Ishikawa (cell line): ENCODE measurements around the gene ITIH1.

Experiments
- CEBPB ChIP-seq: IDR thresholded peaks from 2 replicates; pipeline ENCODE4 v1.6.1; 2012
- CREB1 ChIP-seq: IDR thresholded peaks from 2 replicates; pipeline ENCODE4 v1.6.1; 2012; ENCODE audit warnings: low read depth
- EGR1 ChIP-seq: IDR thresholded peaks from 2 replicates; pipeline ENCODE4 v1.6.1; 2012
- EP300 ChIP-seq: IDR thresholded peaks from 2 replicates; pipeline ENCODE4 v1.6.1; 2012; ENCODE audit warnings: borderline replicate concordance
- FOXM1 ChIP-seq: IDR thresholded peaks from 2 replicates; pipeline ENCODE4 v1.6.1; 2012; ENCODE audit warnings: low read depth, borderline replicate concordance
- NFIC ChIP-seq: IDR thresholded peaks from 2 replicates; pipeline ENCODE4 v1.6.1; 2012
- RAD21 ChIP-seq: IDR thresholded peaks from 2 replicates; pipeline ENCODE4 v1.6.1; 2012; ENCODE audit warnings: low read depth
- TAF1 ChIP-seq: IDR thresholded peaks from 2 replicates; pipeline ENCODE4 v1.6.1; 2012; ENCODE audit warnings: low read depth, mild to moderate bottlenecking
- TCF12 ChIP-seq: IDR thresholded peaks from 2 replicates; pipeline ENCODE4 v1.6.1; 2012; ENCODE audit warnings: low read depth
- TEAD4 ChIP-seq: IDR thresholded peaks from 2 replicates; pipeline ENCODE4 v1.6.1; 2012
- YY1 ChIP-seq: IDR thresholded peaks from 2 replicates; pipeline ENCODE4 v1.6.1; 2012; ENCODE audit warnings: low read depth
- ZBTB7A ChIP-seq: IDR thresholded peaks from 2 replicates; pipeline ENCODE4 v1.6.1; 2012; ENCODE audit warnings: low read depth
- TF ChIP-seq, protein P1 (sequence below): IDR thresholded peaks from 2 replicates; pipeline ENCODE4 v1.6.1; 2012
- TF ChIP-seq, protein P2 (sequence below): IDR thresholded peaks from 2 replicates; pipeline ENCODE4 v1.6.1; 2012
- TF ChIP-seq, protein P3 (sequence below): IDR thresholded peaks from 2 replicates; pipeline ENCODE4 v1.6.1; 2012; ENCODE audit warnings: low read depth, mild to moderate bottlenecking

The ITIH1 gene

DNA sequence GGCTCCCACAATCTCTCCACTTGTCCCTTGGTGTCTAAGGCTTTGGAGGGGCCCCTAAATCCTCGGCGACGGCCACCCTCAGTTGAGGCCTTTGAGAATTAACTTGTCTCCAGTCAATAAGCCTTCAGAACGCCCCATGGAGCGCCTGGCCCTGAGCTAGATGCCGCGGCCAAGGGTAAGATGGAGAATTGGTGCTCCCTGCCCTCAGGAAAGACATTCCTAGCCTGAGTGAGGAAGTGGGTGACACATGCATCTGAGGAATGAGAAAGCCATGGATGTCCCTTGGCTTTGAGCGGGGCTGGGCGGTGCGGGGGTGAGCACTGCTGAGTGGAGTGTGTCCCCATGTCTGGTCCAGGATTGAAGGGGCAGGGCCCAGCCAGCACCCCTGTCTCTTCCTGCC is 39.8 kb downstream of the ITIH1 start:
- TF ChIP-seq EP300 = no peak
- no peak for TF ChIP-seq YY1
- TF ChIP-seq TEAD4 = no peak
- TF ChIP-seq, protein P1, sequence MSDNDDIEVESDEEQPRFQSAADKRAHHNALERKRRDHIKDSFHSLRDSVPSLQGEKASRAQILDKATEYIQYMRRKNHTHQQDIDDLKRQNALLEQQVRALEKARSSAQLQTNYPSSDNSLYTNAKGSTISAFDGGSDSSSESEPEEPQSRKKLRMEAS = no peak
- TF ChIP-seq TCF12 = no peak
- no peak for TF ChIP-seq TAF1
- TF ChIP-seq RAD21 = no peak
- TF ChIP-seq NFIC = no peak
- TF ChIP-seq EGR1 = no peak
- TF ChIP-seq, protein P2, sequence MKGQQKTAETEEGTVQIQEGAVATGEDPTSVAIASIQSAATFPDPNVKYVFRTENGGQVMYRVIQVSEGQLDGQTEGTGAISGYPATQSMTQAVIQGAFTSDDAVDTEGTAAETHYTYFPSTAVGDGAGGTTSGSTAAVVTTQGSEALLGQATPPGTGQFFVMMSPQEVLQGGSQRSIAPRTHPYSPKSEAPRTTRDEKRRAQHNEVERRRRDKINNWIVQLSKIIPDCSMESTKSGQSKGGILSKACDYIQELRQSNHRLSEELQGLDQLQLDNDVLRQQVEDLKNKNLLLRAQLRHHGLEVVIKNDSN = no peak
- TF ChIP-seq CREB1 = no peak
- TF ChIP-seq FOXM1 = no peak
- TF ChIP-seq, protein P3, sequence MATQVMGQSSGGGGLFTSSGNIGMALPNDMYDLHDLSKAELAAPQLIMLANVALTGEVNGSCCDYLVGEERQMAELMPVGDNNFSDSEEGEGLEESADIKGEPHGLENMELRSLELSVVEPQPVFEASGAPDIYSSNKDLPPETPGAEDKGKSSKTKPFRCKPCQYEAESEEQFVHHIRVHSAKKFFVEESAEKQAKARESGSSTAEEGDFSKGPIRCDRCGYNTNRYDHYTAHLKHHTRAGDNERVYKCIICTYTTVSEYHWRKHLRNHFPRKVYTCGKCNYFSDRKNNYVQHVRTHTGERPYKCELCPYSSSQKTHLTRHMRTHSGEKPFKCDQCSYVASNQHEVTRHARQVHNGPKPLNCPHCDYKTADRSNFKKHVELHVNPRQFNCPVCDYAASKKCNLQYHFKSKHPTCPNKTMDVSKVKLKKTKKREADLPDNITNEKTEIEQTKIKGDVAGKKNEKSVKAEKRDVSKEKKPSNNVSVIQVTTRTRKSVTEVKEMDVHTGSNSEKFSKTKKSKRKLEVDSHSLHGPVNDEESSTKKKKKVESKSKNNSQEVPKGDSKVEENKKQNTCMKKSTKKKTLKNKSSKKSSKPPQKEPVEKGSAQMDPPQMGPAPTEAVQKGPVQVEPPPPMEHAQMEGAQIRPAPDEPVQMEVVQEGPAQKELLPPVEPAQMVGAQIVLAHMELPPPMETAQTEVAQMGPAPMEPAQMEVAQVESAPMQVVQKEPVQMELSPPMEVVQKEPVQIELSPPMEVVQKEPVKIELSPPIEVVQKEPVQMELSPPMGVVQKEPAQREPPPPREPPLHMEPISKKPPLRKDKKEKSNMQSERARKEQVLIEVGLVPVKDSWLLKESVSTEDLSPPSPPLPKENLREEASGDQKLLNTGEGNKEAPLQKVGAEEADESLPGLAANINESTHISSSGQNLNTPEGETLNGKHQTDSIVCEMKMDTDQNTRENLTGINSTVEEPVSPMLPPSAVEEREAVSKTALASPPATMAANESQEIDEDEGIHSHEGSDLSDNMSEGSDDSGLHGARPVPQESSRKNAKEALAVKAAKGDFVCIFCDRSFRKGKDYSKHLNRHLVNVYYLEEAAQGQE = no peak

DNA sequence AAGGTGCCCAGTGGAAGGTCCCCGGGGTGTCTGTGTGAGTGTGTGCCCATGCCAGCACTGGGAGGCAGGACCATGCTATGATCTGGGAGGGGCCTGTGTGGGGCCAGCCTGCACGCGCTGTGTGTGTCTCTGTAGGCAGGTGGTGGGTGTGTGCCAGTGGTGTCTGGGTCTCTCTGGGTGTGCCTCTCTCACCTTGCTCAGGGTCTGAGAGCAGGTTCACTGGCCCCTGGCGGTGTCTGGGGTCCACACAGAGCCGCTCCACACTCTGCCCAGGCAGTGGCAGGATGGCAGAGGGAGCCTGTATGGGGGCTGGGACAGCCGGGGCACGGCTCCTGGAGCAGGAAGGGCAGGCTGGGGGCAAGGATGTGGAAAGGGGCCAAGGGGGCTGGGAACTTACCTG is 40.5 kb downstream of the ITIH1 start:
- TF ChIP-seq NFIC = no peak
- TF ChIP-seq RAD21 = no peak
- no peak for TF ChIP-seq FOXM1
- TF ChIP-seq CREB1 = no peak
- TF ChIP-seq YY1 = no peak
- TF ChIP-seq, protein P3 = no peak
- no peak for TF ChIP-seq ZBTB7A
- TF ChIP-seq TEAD4 = no peak
- no peak for TF ChIP-seq TCF12
- TF ChIP-seq CEBPB = no peak
- TF ChIP-seq TAF1 = no peak
- TF ChIP-seq, protein P1 = no peak
- TF ChIP-seq EGR1 = no peak
- TF ChIP-seq, protein P2 = no peak
- TF ChIP-seq EP300 = no peak

DNA sequence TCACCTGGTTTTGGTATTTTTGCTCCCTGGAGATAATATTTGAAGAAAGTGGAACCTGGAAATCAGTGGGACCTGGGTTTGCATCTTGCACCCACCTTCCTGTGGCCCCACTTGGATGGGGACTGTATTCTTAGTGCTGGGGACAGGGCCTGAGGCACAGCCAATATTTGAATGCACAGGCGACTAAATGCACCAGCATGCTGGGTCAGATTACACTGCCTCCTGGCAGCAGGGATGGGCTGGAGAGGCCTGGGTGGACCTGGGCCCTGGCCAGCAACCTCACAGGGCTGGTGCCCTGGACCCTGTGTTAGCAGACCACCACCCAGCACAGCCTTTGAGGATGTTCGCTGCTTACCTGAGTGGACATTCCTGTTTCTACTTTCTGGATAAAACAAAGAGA is 42.5 kb downstream of the ITIH1 start:
- TF ChIP-seq TEAD4 = no peak
- TF ChIP-seq, protein P1 = no peak
- no peak for TF ChIP-seq CEBPB
- no peak for TF ChIP-seq TCF12
- TF ChIP-seq, protein P3 = no peak
- no peak for TF ChIP-seq ZBTB7A
- TF ChIP-seq, protein P2 = no peak
- TF ChIP-seq RAD21 = no peak
- TF ChIP-seq NFIC = no peak
- TF ChIP-seq EGR1 = no peak
- no peak for TF ChIP-seq FOXM1
- TF ChIP-seq EP300 = no peak
- no peak for TF ChIP-seq CREB1
- TF ChIP-seq YY1 = no peak
- TF ChIP-seq TAF1 = no peak

DNA sequence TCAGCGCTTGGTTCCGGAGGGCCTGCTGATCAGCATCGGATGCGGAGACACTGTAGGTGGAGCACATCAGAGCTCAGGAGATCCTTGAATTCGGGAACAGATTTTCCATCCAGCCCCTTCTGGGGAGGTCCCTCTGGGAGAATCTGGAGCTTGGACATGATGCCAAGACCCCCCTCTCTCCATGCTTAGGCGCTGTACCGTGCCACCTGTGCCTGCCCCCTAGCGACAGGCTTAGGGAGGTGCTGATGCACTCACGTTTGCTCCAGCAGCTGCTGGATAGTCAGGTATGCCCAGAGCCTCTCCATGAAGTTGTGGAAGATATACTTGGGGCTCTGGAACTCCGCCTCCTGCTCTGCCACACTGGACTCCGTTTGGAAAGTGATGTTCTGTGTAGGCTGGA is 43.3 kb downstream of the ITIH1 start:
- TF ChIP-seq RAD21 = peak; percentile 52
- TF ChIP-seq EGR1 = no peak

DNA sequence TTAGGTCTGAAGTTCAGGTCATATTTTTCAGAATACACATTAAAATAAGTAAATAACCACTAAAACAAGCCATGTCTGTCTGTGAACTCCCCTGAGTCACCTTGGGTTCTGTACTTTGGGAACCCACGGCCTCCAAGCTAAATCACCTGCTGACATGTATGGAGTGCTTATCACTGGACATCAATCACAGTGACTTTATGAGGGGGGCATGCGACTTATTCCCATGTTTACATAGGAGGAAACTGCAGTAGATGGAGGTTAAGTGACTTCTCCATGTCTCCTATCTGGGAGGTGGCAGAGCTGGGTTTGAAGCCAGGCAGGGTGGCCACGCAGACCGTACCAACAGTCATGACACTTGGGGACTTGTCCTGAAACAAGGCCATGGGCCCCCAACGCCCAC is 45.0 kb downstream of the ITIH1 start:
- no peak for TF ChIP-seq EGR1
- TF ChIP-seq TAF1 = no peak
- TF ChIP-seq NFIC = no peak
- TF ChIP-seq TCF12 = no peak
- TF ChIP-seq FOXM1 = no peak
- TF ChIP-seq, protein P2 = no peak
- no peak for TF ChIP-seq CREB1
- no peak for TF ChIP-seq EP300
- TF ChIP-seq, protein P3 = no peak
- no peak for TF ChIP-seq ZBTB7A
- TF ChIP-seq TEAD4 = no peak
- TF ChIP-seq YY1 = no peak
- TF ChIP-seq, protein P1 = no peak
- no peak for TF ChIP-seq RAD21
- no peak for TF ChIP-seq CEBPB
